Measurements from ENCODE around the gene GDPD1.
"Not testable (repeated sequence)": the region's sequence is repeated elsewhere in the genome, so short reads cannot be mapped to it uniquely, and the experiment has no call there.

Gene GDPD1

DNA sequence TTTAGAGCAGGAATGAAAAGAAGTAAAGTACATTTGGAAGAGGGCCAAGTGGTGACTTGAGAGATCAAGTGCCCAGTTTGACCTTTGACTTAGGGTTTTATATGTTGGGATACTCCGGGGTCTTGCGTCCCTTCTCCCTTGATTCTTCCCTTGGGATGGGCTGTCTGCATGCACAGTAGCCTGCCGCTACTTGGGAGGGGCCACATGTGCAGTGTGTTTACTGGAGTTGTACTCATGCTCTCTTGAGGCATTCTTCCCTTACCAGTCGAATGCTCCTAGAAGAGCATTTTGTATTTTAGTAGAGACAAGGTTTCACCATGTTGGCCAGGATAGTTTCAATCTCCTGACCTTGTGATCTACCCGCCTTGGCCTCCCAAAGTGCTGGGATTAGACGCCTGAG lies 23.8 kb downstream of the GDPD1 start:
- DNase-seq (ENCODE audit: low read depth in 1 of 2, low spot score in 1 of 2): no peak

- no peak for DNase-seq (ENCODE audit: low read depth in 1 of 2, low spot score in 1 of 2)
Measured at GRCh38 chr17:59254742-59255141, 34.4 kb downstream of the GDPD1 start.

DNA sequence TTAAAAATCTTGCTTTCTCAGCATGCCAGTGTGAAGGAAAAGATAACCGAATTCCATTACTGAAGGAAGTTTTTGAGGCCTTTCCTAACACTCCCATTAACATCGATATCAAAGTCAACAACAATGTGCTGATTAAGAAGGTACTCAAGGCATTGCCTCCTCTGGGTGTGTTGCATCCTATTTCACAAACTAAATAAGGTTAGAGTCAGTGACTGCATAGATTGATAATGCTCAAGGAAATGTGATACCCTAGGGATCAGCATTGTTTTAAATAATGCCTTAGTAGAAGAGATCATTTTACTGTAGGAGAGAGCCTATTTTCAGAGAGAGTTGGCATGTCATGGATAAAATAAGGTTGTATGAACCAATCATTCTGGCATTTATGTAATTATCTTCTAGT lies 36.8 kb downstream of the GDPD1 start:
- DNase-seq (ENCODE audit: low read depth in 1 of 2, low spot score in 1 of 2): no peak

GRCh38 chr17:59260722-59261121 lies 40.4 kb downstream of the GDPD1 start:
- DNase-seq (ENCODE audit: low read depth in 1 of 2, low spot score in 1 of 2): no peak

- DNase-seq (ENCODE audit: low read depth in 1 of 2, low spot score in 1 of 2): no peak
Measured at GRCh38 chr17:59266745-59267144, 46.4 kb downstream of the GDPD1 start.

- no peak for DNase-seq (ENCODE audit: low read depth in 1 of 2, low spot score in 1 of 2)
Measured at GRCh38 chr17:59267776-59268175, 47.5 kb downstream of the GDPD1 start.

DNA sequence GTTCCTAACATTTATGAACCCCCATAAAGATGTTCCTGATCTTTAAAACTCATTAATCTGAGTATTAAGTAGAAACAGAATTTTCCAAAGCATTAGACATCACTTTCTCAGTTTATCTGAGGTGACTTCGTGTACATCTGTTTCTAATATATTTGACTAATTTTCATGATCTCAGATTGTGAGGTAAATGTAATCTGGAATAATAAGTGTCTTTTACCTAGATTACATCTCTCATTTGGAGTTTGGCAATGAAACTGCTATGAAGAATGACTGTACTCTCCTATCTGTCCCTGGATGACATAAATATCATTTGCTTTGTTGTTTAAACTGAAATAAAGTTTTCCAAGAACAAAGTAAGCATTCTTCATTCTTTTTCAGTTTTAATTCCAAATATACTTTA lies 55.3 kb downstream of the GDPD1 start:
- no peak for DNase-seq (ENCODE audit: low read depth in 1 of 2, low spot score in 1 of 2)

GRCh38 chr17:59277031-59277430 lies 56.7 kb downstream of the GDPD1 start:
- no peak for DNase-seq (ENCODE audit: low read depth in 1 of 2, low spot score in 1 of 2)

- no peak for DNase-seq (ENCODE audit: low read depth in 1 of 2, low spot score in 1 of 2)
Measured at GRCh38 chr17:59278406-59278805, 58.1 kb downstream of the GDPD1 start.

DNA sequence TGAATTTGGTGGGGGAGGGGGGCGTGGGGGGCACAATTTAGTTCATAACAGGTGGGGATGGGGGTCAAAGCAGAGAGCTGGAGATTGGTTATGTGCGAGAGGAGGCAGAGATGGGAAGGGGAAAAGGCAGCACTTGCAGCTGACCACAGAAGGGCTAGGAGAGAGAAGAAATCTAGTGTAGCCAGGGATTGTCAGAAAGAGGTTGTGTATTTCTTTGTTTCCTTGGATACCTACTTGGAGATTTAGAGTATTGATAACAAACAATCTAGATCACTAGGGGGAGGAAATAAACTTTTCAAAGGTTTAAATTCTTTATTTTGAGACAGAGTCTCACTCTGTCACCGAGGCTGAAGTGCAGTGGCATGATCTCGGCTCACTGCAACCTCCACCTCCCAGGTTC lies 64.0 kb downstream of the GDPD1 start:
- no peak for DNase-seq (ENCODE audit: low read depth in 1 of 2, low spot score in 1 of 2)

DNA sequence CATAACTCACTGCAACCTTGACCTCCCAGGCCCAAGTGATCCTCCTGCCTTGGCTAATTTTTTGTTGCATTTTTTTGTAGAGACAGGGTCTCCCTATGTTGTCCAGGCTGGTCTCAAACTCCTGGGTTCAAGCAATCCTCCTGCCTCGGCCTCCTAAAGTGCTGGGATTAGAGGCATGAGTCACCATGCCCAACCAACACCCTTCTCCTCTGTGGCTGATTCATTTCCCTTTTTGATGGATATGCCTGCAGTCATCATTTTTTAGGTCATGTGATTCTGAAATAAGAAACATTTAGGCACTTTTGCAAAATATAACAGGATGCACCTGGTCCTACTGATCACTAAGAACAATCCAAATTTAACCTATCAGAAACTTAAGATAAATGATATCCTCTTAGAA lies 67.1 kb downstream of the GDPD1 start:
- DNase-seq (ENCODE audit: low read depth in 1 of 2, low spot score in 1 of 2): no peak

DNA sequence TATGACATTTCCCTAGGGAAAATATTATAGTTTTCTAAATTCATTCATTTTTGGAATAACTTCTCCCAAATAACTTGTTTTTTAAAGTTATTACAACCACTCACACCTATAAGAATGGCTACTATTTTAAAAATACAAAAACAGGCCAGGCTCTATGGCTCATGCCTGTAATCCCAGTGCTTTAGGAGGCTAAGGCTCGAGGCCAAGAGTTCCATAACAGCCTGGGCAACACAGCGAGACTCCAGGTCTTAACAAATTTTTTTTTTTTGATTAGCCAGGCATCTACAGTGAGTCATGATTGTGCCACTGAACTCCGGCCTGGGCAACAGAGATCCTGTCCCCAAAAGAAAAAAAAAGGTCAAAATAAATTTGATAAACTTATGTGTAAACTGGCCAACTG lies 67.6 kb downstream of the GDPD1 start:
- no peak for DNase-seq (ENCODE audit: low read depth in 1 of 2, low spot score in 1 of 2)

DNA sequence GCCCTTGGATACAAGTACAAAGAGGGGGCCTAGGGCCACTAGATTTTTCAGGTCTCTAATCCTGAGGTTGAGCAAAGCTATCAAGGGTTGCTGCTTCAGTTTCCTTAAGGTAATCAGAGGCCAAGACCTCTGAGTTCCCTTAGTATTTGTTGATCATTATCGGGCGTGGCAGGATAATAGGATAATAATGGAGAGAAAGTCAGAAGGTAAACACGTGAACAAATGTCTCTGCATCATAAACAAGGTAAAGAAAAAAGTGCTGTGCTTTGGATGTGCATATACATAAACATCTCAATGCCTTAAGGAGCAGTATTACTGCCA lies 69.6 kb downstream of the GDPD1 start:
- no peak for DNase-seq (ENCODE audit: low read depth in 1 of 2, low spot score in 1 of 2)

DNA sequence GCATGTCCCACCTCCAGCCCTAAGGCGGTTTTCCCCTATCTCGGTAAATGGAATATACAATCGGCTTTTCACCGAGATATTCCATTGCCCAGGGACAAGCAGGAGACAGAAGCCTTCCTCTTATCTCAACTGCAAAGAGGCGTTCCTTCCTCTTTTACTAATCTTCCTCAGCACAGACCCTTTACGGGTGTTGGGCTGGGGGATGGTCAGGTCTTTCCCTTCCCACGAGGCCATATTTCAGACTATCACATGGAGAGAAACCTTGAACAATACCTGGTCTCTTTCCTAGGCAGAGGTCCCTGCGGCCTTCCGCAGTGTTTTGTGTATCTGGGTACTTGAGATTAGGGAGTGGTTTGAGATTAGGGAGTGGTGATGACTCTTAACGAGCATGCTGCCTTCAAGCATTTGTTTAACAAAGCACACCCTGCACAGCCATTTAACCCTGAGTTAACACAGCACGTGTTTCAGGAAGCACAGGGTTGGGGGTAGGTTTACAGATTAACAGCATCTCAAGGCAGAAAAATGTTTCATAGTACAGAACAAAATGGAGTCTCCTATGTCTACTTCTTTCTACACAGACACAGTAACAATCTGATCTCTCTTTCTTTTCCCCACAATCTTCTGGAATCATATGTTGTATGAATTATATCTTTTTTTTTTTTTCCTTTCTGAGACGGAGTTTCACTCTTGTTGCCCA lies 70.1 kb downstream of the GDPD1 start:
- not testable (repeated sequence) for DNase-seq (ENCODE audit: low read depth in 1 of 2, low spot score in 1 of 2)

GRCh38 chr17:59292174-59292523 lies 71.8 kb downstream of the GDPD1 start:
- no peak for DNase-seq (ENCODE audit: low read depth in 1 of 2, low spot score in 1 of 2)

DNA sequence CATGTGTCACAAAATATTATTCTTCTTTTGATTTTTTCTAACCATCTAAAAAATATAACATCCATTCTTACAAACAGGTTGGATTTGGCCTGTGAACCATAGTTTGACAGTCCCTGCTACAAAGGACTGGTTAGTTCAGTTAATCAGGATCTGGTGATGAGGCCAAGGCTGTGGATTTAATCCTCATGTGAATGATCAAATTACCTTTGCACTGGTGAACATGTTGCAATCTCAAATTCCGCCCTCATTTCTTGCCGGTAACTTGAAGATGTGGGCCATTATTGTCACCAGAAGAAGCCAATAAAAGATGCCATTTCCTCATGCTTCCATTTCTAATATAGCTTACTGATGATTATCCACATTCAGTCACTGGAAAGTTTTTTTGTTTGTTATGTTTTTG lies 75.9 kb downstream of the GDPD1 start:
- no peak for DNase-seq (ENCODE audit: low read depth in 1 of 2, low spot score in 1 of 2)

- no peak for DNase-seq (ENCODE audit: low read depth in 1 of 2, low spot score in 1 of 2)
Measured at GRCh38 chr17:59298521-59298920, 78.2 kb downstream of the GDPD1 start.

DNA sequence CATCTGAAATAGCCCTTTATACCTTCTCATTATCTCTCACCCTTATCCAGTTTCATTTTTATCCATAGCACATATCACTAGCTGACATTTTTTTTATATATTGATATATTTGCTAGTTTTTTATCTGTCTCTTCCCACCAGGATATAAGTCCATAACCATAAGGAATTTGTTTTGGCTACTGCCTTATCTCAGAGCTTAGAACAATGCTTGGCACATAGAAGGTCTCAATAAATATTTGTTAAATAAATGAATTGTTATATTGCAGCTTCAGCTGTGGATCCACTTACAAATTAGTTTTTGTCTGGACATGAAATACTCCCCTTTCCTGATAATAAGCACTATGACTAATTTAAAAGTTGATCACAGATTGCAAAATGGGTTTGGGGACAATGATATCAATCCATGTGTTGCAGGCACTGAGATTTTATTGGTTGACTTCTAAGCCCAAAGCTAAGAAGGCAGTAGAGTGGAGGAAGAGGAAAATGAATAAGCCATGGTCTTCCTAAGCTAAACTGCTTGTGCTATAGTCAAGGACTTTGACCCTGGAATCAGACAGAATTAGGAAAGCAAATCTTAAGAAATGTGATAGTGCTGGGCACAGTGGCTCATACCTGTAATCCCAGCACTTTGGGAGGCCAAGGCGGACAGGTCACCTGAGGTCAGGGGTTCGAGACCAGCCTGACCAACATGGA lies 79.2 kb downstream of the GDPD1 start:
- DNase-seq (ENCODE audit: low read depth in 1 of 2, low spot score in 1 of 2): no peak

- no peak for DNase-seq (ENCODE audit: low read depth in 1 of 2, low spot score in 1 of 2)
Measured at GRCh38 chr17:59300941-59301340, 80.6 kb downstream of the GDPD1 start.

- DNase-seq (ENCODE audit: low read depth in 1 of 2, low spot score in 1 of 2): no peak
Measured at GRCh38 chr17:59304811-59305210, 84.5 kb downstream of the GDPD1 start.

DNA sequence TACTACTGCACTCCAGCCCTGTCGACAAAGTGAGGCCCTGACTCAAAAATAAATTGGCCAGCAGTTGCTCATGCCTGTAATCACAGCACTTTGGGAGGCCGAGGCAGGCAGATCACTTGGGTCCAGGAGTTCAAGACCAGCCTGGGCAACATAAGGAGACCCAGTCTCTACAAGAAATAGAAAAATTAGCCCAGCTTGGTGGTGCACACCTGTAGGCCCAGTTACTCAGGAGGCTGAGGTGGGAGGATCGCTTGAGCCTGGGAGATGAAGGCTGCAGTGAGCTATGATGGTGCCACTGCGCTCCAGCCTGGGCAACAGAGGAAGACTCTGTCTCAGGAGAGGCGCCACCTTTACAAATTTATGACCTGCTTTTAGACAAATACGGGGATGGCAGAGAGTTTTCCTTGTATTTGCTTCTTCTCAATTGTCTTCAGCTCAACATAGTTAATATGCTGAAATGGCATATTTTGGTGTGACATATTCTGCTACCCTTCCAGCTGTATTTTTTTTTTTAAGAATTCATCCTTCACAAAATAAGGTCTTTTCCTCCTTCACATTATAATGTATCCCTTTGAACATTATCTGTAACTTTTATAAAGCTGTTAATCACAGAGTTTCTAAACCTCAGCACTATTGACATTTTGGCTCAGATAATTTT lies 90.1 kb downstream of the GDPD1 start:
- DNase-seq (ENCODE audit: low read depth in 1 of 2, low spot score in 1 of 2): no peak

- DNase-seq (ENCODE audit: low read depth in 1 of 2, low spot score in 1 of 2): no peak
Measured at GRCh38 chr17:59311051-59311468, 90.7 kb downstream of the GDPD1 start.

DNA sequence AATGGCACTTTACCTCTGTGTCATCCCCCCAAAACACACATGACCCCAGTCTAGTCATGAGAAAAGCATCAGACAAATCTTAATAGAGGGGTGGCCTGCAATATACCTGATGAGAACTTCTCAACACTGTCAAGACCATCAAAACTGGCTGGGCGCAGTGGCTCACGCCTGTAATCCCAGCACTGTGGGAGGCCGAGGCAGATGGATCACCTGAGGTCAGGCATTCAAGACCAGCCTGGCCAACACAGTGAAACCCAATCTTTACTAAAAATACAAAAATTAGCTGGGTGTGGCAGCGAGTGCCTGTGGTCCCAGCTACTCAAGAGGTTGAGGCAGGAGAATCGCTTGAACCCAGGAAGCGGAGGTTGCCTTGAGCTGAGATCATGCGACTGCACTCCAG lies 91.2 kb downstream of the GDPD1 start:
- not testable (repeated sequence) for DNase-seq (ENCODE audit: low read depth in 1 of 2, low spot score in 1 of 2)
